GM19467 (cell line): Measurements from ENCODE around the gene ZCCHC9.
"Not testable (repeated sequence)": the region's sequence is repeated elsewhere in the genome, so short reads cannot be mapped to it uniquely, and the experiment has no call there.

ENCODE experiments used
- ATAC-seq: cut with Tn5 transposase; IDR thresholded peaks from one replicate; pipeline ENCODE4 v1.9.1; 2021; ENCODE audit warnings: mild to moderate bottlenecking, moderate library complexity; ENCODE audit not compliant: unreplicated experiment

The ZCCHC9 gene

GRCh38 chr5:81301271-81302015 lies at the start of gene ZCCHC9:
ZCCHC9 (plus strand) TSS chr5:81301587; CDS start chr5:81304758, 3,171 bp downstream.
- ATAC-seq, result peak; percentile 98

- no peak for ATAC-seq
Measured at GRCh38 chr5:81251922-81252321, 49.5 kb upstream of the ZCCHC9 start.

- ATAC-seq, result no peak
Measured at GRCh38 chr5:81252904-81253303, 48.5 kb upstream of the ZCCHC9 start.

GRCh38 chr5:81253875-81254274 lies 47.5 kb upstream of the ZCCHC9 start:
- no peak for ATAC-seq

GRCh38 chr5:81254886-81255559 lies 46.4 kb upstream of the ZCCHC9 start:
- no peak for ATAC-seq

GRCh38 chr5:81256766-81257165 lies 44.6 kb upstream of the ZCCHC9 start:
- no peak for ATAC-seq

GRCh38 chr5:81262796-81263195 lies 38.6 kb upstream of the ZCCHC9 start:
- not testable (repeated sequence) for ATAC-seq

- ATAC-seq, result no peak
Measured at GRCh38 chr5:81265101-81265500, 36.3 kb upstream of the ZCCHC9 start.

GRCh38 chr5:81268521-81269196 lies 32.7 kb upstream of the ZCCHC9 start:
- ATAC-seq, result no peak

- no peak for ATAC-seq
Measured at GRCh38 chr5:81269751-81270393, 31.5 kb upstream of the ZCCHC9 start.

GRCh38 chr5:81270394-81271027 lies 30.9 kb upstream of the ZCCHC9 start:
- ATAC-seq, result not testable (repeated sequence)

GRCh38 chr5:81283976-81284375 lies 17.4 kb upstream of the ZCCHC9 start:
- no peak for ATAC-seq

GRCh38 chr5:81286059-81286617 lies 15.2 kb upstream of the ZCCHC9 start:
- no peak for ATAC-seq

GRCh38 chr5:81288021-81288433 lies 13.4 kb upstream of the ZCCHC9 start:
- no peak for ATAC-seq

GRCh38 chr5:81290146-81290545 lies 11.2 kb upstream of the ZCCHC9 start:
- no peak for ATAC-seq

GRCh38 chr5:81292130-81292529 lies 9.3 kb upstream of the ZCCHC9 start:
- no peak for ATAC-seq

GRCh38 chr5:81294021-81294420 lies 7.4 kb upstream of the ZCCHC9 start:
- not testable (repeated sequence) for ATAC-seq

- ATAC-seq, result no peak
Measured at GRCh38 chr5:81297531-81297930, 3.9 kb upstream of the ZCCHC9 start.

GRCh38 chr5:81300921-81301270 lies 491 bp upstream of the ZCCHC9 start:
- no peak for ATAC-seq

GRCh38 chr5:81302596-81302995 lies 1.2 kb downstream of the ZCCHC9 start:
- ATAC-seq, result no peak

- no peak for ATAC-seq
Measured at GRCh38 chr5:81303563-81303962, 2.2 kb downstream of the ZCCHC9 start.
